NCI-H345 treated with DMSO at 0.1 percent for 48 hours (cell line): ENCODE measurements around the gene CD1C.
"Not testable (repeated sequence)": the region's sequence is repeated elsewhere in the genome, so short reads cannot be mapped to it uniquely, and the experiment has no call there.

Experiments used
- DNase-seq: peaks from one replicate; lab custom pipeline; 2025; ENCODE audit not compliant: unreplicated experiment; lab: John Stamatoyannopoulos, UW

Gene CD1C

GRCh38 chr1:158327481-158327880 is 37.8 kb downstream of the CD1C start:
- no peak for DNase-seq

- no peak for DNase-seq
These were observed 38.7 kb downstream of the CD1C start for GRCh38 chr1:158328426-158328825.

- DNase-seq, result no peak
These were observed 39.6 kb downstream of the CD1C start for GRCh38 chr1:158329300-158329699.

GRCh38 chr1:158329733-158330132 is 40.0 kb downstream of the CD1C start:
- no peak for DNase-seq

- DNase-seq, result no peak
These were observed 40.8 kb downstream of the CD1C start for GRCh38 chr1:158330391-158331105.

GRCh38 chr1:158331106-158331425 is 41.3 kb downstream of the CD1C start:
- DNase-seq, result no peak

GRCh38 chr1:158331481-158332150 is 41.9 kb downstream of the CD1C start, which contains the start of gene CD1B:
TSS of gene CD1B (minus strand) at chr1:158331531. CDS start at chr1:158331423, 108 bp downstream.
- no peak for DNase-seq

- DNase-seq, result no peak
These were observed 43.9 kb downstream of the CD1C start for GRCh38 chr1:158333405-158334155.

- no peak for DNase-seq
These were observed 44.9 kb downstream of the CD1C start for GRCh38 chr1:158334526-158335212.

- DNase-seq, result no peak
These were observed 45.5 kb downstream of the CD1C start for GRCh38 chr1:158335213-158335532.

- not testable (repeated sequence) for DNase-seq
These were observed 46.7 kb downstream of the CD1C start for GRCh38 chr1:158336413-158336812.
